HS-27A (cell line): Measurements from ENCODE around the gene ZC3H4.
"Not testable (repeated sequence)": the region's sequence is repeated elsewhere in the genome, so short reads cannot be mapped to it uniquely, and the experiment has no call there.

Source experiments
- DNase-seq: peaks from one replicate; pipeline ENCODE4 v3.0.0-alpha.2; 2012; ENCODE audit warnings: low read depth, missing footprints

The ZC3H4 gene

DNA sequence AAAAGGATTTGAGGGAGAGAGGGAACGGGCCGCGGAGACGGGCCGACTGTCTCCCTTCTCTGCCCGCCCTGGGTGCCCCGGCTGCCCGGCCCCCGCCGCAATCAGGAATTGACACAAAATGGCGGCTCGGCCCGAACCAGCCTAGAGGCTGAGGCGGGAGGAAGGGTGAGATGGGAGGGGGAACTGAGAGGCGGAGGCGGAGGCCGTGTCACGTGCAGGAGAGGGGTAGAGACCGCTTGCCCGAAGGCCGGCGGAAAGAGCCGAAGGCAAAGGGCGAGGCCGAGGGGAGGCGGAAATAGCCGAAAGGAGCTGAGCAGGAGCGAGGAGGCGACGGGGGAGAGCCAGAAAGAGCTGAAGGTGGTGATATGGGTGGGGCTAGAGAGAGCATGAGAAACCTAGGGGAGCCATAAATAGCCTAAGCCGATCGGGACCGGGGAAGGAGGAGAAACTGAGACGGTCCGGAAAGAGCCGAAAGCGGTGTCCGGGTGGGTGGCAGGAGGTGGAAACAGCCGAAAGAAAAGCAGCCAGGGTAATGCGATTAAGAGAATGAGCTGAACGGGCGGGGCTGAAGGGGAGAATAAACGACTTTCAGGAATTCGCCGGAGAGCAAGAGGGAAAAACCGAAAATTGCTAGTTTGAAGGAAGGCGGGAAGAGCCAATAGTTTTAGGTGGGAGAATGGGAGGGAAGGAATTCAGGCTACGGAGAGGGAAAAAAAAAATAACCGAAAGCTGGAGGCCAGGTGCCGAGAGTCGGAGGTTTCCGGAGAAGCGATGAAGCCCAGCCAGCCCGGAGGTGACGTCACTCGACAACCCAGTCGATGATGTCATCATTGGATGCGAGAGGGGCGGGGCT, at the start of gene ZC3H4:
Gene ZC3H4 (minus strand): TSS at position 780 of the 853 bp plus-strand sequence. CDS start 1,192 bp downstream, outside the sequence.
- peak; percentile 99 for DNase-seq

DNA sequence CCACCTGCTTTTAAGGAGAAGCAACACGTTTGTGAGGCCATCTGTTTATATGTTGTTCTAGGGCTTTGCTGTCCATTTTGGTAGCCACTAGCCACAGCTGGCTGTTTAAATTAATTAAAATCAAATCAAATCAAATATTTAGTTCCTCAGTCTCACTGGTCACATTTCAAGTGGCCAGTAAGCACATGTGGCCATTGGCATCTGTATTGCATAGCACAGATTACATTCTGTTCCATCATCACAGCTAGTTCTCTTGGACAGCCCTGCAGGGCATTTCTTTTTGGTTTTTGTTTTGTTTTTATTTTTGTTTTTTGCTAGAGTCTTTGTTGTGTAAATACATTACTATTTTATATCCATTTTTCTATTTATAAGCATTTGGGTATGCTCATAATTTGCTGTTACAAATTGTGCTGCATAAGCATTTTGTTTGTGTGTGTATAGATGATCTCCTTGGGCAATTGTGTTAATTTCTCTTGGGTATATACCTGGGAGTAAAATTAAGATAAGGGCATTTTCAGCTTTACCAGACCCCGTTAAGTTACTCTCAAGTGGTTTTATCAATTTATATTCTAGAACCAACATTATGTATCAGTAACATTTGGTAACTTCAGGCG, 48.4 kb upstream of the ZC3H4 start:
- DNase-seq, result no peak

DNA sequence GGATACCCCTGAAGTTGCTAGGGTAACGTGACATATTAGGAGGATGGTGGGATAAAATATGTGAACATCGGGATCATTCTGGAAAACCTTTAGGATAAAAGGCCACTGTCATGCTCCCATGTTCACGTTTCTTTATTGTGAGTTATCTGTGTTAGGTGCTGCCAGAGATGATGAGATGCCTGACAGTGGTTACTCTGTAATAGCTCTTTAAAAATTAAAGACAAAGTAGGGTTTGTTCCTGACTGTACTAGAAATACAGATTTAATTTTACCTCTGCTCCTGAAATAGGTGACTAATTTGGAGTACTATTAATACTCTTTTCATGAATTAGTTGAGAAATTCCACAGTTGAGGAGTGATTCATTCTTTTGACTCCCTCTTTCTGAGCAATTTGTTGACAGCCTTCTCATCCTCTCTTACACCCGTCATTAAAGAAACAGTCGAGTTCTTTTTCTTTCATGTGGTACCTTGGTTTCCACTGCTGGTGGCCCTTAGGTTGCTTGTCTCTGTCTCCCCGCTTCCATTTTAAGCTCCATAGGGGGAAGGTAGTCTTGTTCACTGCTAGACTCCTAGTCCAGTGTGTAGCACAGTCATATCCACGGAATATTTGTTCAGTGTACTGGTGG, 45.4 kb upstream of the ZC3H4 start:
- DNase-seq, result no peak

DNA sequence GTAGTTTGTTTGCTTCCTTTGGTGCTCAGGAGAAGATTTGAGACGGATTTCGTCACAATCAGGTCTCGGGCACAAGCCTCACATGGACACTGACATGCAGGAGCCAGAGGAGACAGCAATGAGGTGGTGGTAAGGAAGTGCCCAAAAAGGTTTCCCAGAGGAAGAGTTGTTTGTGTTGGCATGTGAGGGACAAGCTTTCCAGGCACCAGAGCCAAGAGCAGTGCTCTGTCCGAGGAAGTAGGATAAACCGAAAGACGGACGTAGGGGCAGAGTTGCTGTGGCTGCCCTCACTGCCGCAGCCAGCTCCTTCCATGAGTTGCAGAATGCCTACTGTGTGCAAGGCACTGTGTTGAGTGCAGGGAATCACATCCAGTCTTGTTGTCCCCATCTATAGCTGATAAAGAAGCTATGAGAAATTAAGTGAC, 44.8 kb upstream of the ZC3H4 start:
- no peak for DNase-seq

- DNase-seq, result peak; percentile 33
Measured at GRCh38 chr19:47157431-47158321, 44.1 kb upstream of the ZC3H4 start.

GRCh38 chr19:47156861-47157430, 43.4 kb upstream of the ZC3H4 start:
- DNase-seq, result no peak

DNA sequence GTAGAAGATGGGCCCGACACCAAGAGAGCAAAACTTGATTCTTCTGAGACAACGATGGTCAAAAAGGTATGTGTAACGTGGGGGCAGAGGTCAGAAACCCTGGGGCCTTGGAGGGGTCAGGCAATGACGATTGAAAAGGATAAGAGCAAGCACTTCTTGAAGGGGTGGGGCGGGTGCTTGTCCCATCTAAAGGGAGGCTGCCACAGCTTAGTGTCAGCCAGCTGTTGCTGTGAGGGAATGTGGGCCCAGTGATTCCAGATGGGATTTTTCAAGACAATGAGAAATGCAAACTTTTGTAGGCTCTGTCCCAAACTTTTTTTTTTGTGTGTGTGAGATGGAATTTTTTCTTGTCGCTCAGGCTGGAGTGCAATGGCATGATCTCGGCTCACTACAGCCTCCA, 41.6 kb upstream of the ZC3H4 start:
- DNase-seq, result no peak

DNA sequence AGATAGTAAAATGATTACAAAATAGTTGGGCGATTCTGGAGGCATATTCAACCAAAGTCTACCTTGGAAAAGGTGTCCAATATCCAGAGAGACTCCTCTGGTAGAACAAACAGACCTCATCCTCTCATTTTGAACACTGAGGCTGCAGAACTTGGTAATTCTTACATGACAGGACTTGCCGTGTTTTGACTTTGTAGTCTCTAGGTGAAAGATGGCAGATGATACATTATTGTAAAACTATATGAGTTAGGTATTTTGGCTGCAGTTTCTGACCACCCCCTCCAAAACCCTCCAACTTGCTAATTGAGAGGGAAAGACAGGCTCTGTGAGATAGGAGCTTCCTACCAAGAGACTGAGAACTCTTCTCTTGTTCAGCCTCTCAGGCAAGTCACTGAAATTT, 39.7 kb upstream of the ZC3H4 start:
- DNase-seq, result no peak

DNA sequence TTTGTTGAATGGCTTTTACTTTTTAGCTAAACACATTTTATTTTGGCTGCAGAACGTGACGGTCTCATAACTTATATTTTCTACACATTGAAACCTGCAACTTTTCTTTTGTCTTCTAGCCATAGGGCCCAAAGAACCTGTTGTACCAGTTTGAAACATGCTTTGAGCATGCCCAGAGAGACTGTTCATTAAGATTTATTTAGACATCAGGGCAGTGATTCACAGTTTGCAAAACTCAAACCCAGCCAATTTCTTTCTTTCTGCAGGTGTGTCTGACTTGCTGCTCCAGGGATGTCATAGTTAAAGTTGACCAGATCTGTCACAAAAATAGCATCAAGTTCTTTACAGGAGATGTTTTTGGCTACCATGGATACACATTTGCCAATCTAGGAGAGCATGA, 39.1 kb upstream of the ZC3H4 start:
- no peak for DNase-seq

DNA sequence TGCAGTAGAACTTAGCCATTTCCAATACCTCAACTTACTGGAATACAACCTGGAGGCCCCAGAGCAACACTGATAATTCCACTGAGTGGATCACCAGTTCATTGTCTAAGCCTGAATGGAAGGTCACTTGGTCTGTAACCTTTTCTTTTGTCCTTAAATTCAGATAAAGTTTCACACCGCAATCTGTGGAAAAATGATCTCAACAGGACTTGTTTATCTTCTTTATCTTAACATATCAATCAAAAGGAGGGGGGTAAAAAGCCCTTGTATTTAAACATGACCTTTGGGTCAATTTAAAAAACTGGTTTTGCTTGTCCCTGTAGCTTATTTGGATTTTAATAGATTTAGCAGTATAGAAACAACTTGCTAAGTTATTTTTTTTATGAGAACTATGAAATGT, 38.6 kb upstream of the ZC3H4 start:
- DNase-seq, result no peak

GRCh38 chr19:47151627-47152026, 38.1 kb upstream of the ZC3H4 start:
- DNase-seq, result no peak

- DNase-seq, result no peak
Measured at GRCh38 chr19:47146920-47147319, 33.3 kb upstream of the ZC3H4 start.

DNA sequence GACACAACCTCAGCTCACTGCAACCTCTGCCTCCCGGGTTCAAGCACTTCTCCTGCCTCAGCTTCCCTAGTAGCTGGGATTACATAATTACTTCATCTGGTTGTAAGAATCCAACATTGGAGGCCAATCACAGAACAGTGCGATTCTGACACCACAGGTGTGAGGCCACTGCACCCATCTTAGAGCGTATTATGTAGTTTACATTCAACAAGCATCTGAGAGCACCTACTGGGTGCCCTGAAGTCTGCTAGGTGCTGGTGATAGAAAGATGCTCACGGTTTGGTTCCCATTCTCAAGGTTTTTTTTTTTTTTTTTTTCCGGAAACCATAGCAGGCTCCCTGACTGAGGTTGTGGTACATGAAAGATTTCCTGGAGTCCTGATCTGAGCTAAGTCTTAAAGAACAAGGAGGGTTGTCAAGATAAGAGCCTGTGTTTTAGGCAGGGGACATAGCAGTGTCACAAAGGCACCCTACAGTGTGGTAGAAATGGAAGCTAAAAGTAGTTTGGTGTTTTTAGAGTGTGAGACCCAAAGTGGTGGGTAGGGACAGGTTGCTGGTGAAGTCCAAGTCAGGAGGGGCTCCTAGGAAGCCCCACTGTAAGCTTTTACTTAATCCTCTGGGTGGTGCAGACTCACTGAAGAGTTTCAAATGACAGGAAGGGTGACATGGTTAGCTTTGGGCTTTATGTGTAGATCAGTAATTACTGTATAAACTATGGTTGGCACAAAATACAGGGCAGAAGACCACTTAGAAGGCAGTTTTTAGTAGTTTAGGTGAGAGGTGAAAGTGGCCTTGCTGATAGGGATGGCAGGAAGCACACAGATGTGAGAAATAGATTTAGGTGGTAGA, 32.3 kb upstream of the ZC3H4 start:
- no peak for DNase-seq

GRCh38 chr19:47144630-47145029, 31.1 kb upstream of the ZC3H4 start:
- no peak for DNase-seq

DNA sequence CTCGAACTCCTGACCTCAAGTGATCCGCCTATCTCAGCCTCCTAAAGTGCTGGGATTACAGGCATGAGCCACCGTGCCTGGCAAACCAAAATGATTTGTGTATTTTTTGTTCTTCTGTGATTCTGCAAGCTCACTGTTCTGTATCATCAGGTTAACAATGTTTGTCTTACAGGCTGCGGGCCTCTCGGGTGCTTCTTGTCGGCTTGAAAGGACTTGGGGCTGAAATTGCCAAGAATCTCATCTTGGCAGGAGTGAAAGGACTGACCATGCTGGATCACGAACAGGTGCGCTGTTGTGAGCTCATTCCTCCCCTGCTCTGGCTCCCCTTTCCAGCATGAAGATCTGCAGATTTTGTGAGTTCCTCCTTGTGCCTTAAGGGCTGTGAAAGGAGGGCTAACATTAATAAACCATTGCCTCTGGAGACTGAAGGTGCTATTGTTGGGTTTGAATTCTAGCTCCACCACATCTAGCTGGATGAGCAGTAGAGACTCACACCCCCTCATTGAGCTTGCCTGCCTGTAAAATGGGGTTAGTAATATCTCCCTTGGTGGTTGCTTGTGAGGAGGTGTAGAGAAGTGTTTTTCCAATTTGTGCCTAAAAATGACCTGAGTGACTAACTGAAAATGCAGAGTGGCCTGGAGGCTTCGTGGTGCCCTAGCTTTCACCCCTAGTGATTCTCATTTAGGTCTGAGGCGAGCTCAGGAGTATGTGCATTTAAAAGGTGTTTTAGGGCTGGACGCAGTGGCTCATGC, 29.9 kb upstream of the ZC3H4 start:
- no peak for DNase-seq

DNA sequence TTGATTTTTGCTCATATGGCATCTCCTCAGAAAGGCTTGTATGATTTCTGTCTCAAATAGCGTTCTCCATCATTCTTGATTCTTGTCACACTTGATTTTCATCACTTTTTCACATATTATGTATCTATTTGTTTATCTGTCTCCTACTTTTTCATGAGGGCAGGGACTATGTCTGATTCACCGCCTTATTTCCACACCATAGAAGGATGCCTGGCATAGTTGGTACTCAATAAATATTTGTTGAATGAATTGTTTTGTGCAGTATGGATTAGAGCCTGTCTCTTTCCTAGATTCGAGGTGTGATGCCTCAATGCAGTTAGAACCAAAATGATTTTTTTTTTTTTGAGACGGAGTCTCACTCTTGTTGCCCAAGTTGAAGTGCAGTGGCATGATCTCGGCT, 29.2 kb upstream of the ZC3H4 start:
- no peak for DNase-seq

DNA sequence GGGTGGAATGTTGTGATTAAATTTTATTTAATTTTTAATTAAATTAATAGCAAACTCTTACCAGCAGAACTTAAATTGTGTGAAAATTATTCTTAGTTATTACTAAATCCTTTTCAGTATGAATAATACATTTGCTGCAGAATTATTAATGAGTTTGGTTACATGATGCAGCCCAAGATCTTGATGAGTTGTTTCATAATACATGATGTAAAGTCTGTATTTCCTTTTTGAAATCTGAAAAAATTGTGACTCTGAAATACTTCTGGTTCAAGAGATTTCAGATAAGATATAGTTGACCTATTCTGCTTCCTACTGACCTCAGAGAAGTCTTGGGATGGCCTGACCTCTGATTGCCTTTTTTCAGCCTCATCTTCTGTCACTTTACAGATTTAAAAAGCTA, 28.1 kb upstream of the ZC3H4 start:
- DNase-seq, result no peak

- DNase-seq, result not testable (repeated sequence)
Measured at GRCh38 chr19:47141252-47141651, 27.7 kb upstream of the ZC3H4 start.

DNA sequence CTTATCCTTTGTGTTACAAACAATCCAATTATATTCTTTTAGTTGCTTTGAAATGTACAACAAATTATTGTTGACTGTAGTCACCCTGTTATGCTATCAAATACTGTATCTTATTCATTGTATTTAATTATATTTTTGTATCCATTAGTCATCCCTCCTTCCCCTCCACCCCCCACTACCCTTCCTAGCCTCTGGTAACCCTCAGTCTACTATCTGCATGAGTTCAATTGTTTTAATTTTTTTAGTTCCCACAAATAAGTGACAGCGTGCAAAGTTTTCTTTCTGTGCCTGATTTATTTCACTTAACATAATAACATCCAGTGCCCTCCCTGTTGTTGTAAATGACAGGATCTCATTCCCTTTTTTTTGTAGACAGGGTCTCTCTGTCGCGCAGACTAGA, 21.6 kb upstream of the ZC3H4 start:
- DNase-seq, result no peak

DNA sequence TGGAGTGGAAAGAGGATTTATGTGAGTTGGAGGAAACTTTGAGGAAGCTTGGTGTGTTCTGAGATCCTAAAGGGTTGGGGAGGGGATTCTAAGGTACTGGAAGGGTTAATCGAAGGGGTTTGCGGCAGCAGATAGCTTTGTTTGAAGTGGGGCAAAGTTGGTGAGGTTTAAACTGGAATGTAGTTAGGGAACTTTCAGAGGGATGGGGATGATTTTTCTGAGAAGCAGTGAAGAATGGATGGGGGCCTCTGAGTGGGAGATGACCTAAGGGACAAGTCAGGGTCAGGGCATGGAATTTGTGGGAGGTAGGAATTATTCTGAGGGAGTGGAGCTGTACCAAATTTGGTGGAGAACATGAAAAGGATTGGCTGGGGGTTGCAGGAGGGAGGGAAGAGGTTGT, 21.0 kb upstream of the ZC3H4 start:
- DNase-seq, result no peak
